ENCODE data around the gene EDN3.
"Not testable (repeated sequence)": the region's sequence is repeated elsewhere in the genome, so short reads cannot be mapped to it uniquely, and the experiment has no call there.

The EDN3 gene

GRCh38 chr20:59358793-59359192 lies 58.4 kb downstream of the EDN3 start:
- not testable (repeated sequence) for H3K27me3 ChIP-seq (ENCODE audit: control insufficient read depth, insufficient read depth, low read length); H3K9me3 ChIP-seq (ENCODE audit: control insufficient read depth, insufficient read depth, low read length); H3K4me3 ChIP-seq (ENCODE audit: low read depth, low read length); H3K4me1 ChIP-seq (ENCODE audit: control insufficient read depth, insufficient read depth, low read length); H3K9ac ChIP-seq (ENCODE audit: low read depth, low read length); H3K36me3 ChIP-seq (ENCODE audit: control insufficient read depth, insufficient read depth, low read length)

- Histone ChIP-seq H3K36me3 (ENCODE audit: control insufficient read depth, insufficient read depth, low read length) (no peaks in the 10 kb centered on the region), H3K9ac (ENCODE audit: low read depth, low read length) (peak overlapping the region; percentile 54), H3K27me3 (ENCODE audit: control insufficient read depth, insufficient read depth, low read length) (no peaks in the 10 kb centered on the region), H3K4me3 (ENCODE audit: low read depth, low read length) (no peak overlapping the region), H3K9me3 (ENCODE audit: control insufficient read depth, insufficient read depth, low read length) (no peaks in the 10 kb centered on the region), H3K4me1 (ENCODE audit: control insufficient read depth, insufficient read depth, low read length) (peaks cover 2% of the 10 kb centered on the region)
These were observed 59.7 kb downstream of the EDN3 start for GRCh38 chr20:59359906-59360725.

- no peak overlapping the region for H3K4me3 ChIP-seq (ENCODE audit: low read depth, low read length)
- H3K9me3 ChIP-seq (ENCODE audit: control insufficient read depth, insufficient read depth, low read length): no peaks in the 10 kb centered on the region
- no peaks in the 10 kb centered on the region for H3K27me3 ChIP-seq (ENCODE audit: control insufficient read depth, insufficient read depth, low read length)
- H3K9ac ChIP-seq (ENCODE audit: low read depth, low read length): no peak overlapping the region
- H3K4me1 ChIP-seq (ENCODE audit: control insufficient read depth, insufficient read depth, low read length): peaks cover 2% of the 10 kb centered on the region
- H3K36me3 ChIP-seq (ENCODE audit: control insufficient read depth, insufficient read depth, low read length): no peaks in the 10 kb centered on the region
These were observed 60.5 kb downstream of the EDN3 start for GRCh38 chr20:59360934-59361333.

DNA sequence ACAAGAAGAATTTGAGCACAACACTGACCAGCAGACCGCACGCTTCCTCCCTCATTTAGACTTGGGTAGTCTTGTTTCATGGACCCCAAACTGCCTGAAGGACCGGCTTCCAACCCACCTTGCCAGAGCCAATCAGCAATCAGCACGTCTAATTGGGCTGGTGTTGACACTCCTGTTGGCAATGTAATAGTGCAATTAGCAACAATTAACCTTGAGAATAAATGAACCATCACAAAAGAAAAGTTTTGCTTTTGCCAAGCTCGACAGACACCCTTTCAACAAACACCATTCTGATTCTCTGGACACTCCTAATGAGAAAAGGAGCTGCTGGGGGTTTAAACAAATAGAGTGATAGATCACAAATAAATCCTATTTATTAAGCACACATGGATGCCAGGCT lies 61.0 kb downstream of the EDN3 start:
- Histone ChIP-seq H3K9me3 (ENCODE audit: control insufficient read depth, insufficient read depth, low read length) (no peaks in the 10 kb centered on the region), H3K9ac (ENCODE audit: low read depth, low read length) (no peak overlapping the region), H3K4me3 (ENCODE audit: low read depth, low read length) (no peak overlapping the region), H3K27me3 (ENCODE audit: control insufficient read depth, insufficient read depth, low read length) (no peaks in the 10 kb centered on the region), H3K36me3 (ENCODE audit: control insufficient read depth, insufficient read depth, low read length) (no peaks in the 10 kb centered on the region), H3K4me1 (ENCODE audit: control insufficient read depth, insufficient read depth, low read length) (peaks cover 2% of the 10 kb centered on the region)

DNA sequence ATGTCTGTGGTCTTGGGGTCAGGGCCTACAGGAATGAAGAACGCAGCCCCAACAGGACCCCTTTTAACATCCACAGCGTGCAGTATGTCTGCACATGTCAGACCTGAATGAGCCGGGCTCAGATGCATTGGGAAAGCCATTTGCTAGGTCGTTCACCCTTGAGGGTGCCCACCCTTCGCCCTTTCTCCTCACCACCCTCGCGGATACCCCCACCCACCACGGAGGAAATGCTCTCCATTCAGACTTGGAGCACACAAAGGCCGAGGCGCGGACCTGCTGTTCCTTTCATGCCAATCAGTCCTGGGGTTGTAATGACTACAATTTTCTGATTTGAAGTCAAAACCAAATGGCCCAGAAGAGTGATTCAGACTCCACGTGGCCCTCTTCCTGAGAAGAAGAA lies 62.7 kb downstream of the EDN3 start:
- no peak overlapping the region for H3K4me3 ChIP-seq (ENCODE audit: low read depth, low read length)
- no peak overlapping the region for H3K9ac ChIP-seq (ENCODE audit: low read depth, low read length)
- H3K36me3 ChIP-seq (ENCODE audit: control insufficient read depth, insufficient read depth, low read length): no peaks in the 10 kb centered on the region
- no peaks in the 10 kb centered on the region for H3K9me3 ChIP-seq (ENCODE audit: control insufficient read depth, insufficient read depth, low read length)
- peaks cover 2% of the 10 kb centered on the region for H3K4me1 ChIP-seq (ENCODE audit: control insufficient read depth, insufficient read depth, low read length)
- H3K27me3 ChIP-seq (ENCODE audit: control insufficient read depth, insufficient read depth, low read length): no peaks in the 10 kb centered on the region

- Histone ChIP-seq H3K4me3 (ENCODE audit: low read depth, low read length) (no peak overlapping the region), H3K27me3 (ENCODE audit: control insufficient read depth, insufficient read depth, low read length) (no peaks in the 10 kb centered on the region)
These were observed 64.2 kb downstream of the EDN3 start for GRCh38 chr20:59364611-59365010.

GRCh38 chr20:59365611-59366285 lies 65.3 kb downstream of the EDN3 start:
- peaks cover 2% of the 10 kb centered on the region for H3K4me1 ChIP-seq (ENCODE audit: control insufficient read depth, insufficient read depth, low read length)
- no peaks in the 10 kb centered on the region for H3K27me3 ChIP-seq (ENCODE audit: control insufficient read depth, insufficient read depth, low read length)
- H3K9ac ChIP-seq (ENCODE audit: low read depth, low read length): no peak overlapping the region
- H3K36me3 ChIP-seq (ENCODE audit: control insufficient read depth, insufficient read depth, low read length): no peaks in the 10 kb centered on the region
- H3K9me3 ChIP-seq (ENCODE audit: control insufficient read depth, insufficient read depth, low read length): no peaks in the 10 kb centered on the region
- H3K4me3 ChIP-seq (ENCODE audit: low read depth, low read length): no peak overlapping the region

More at GRCh38 chr20:59364611-59365010, 64.2 kb downstream of the EDN3 start:
- Histone ChIP-seq H3K4me1 (ENCODE audit: control insufficient read depth, insufficient read depth, low read length) (peaks cover 2% of the 10 kb centered on the region), H3K9ac (ENCODE audit: low read depth, low read length) (no peak overlapping the region), H3K36me3 (ENCODE audit: control insufficient read depth, insufficient read depth, low read length) (no peaks in the 10 kb centered on the region), H3K9me3 (ENCODE audit: control insufficient read depth, insufficient read depth, low read length) (no peaks in the 10 kb centered on the region)

- H3K9ac ChIP-seq (ENCODE audit: low read depth, low read length): no peak overlapping the region
- no peaks in the 10 kb centered on the region for H3K27me3 ChIP-seq (ENCODE audit: control insufficient read depth, insufficient read depth, low read length)
- no peaks in the 10 kb centered on the region for H3K36me3 ChIP-seq (ENCODE audit: control insufficient read depth, insufficient read depth, low read length)
- H3K4me1 ChIP-seq (ENCODE audit: control insufficient read depth, insufficient read depth, low read length): no peaks in the 10 kb centered on the region
- H3K9me3 ChIP-seq (ENCODE audit: control insufficient read depth, insufficient read depth, low read length): no peaks in the 10 kb centered on the region
- no peak overlapping the region for H3K4me3 ChIP-seq (ENCODE audit: low read depth, low read length)
These were observed 71.0 kb downstream of the EDN3 start for GRCh38 chr20:59371431-59371830.

- no peaks in the 10 kb centered on the region for H3K4me1 ChIP-seq (ENCODE audit: control insufficient read depth, insufficient read depth, low read length)
These were observed 73.8 kb downstream of the EDN3 start for GRCh38 chr20:59374261-59374660.

DNA sequence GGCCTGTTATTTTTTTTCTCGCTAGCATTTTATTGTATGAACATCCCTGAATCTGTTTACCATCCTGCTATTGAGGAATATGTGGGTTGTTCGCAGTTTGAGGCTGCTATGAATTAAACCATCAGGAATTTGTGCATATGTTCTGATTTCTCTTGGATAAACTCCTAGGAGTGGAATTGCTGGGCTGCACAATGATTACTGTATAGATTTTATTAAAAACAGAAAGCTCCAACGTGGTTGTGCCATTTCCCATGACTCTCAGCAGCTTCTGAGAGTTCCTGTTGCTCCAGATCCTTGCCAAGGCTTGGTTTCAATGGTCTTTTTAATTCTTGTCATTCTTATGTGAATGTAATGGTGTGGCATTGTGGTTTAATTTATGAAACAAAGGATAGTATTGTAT lies 75.1 kb downstream of the EDN3 start:
- Histone ChIP-seq H3K4me1 (ENCODE audit: control insufficient read depth, insufficient read depth, low read length) (no peaks in the 10 kb centered on the region), H3K36me3 (ENCODE audit: control insufficient read depth, insufficient read depth, low read length) (no peaks in the 10 kb centered on the region), H3K9ac (ENCODE audit: low read depth, low read length) (no peak overlapping the region), H3K27me3 (ENCODE audit: control insufficient read depth, insufficient read depth, low read length) (no peaks in the 10 kb centered on the region), H3K4me3 (ENCODE audit: low read depth, low read length) (no peak overlapping the region), H3K9me3 (ENCODE audit: control insufficient read depth, insufficient read depth, low read length) (no peaks in the 10 kb centered on the region)

More at GRCh38 chr20:59374261-59374660, 73.8 kb downstream of the EDN3 start:
- no peak overlapping the region for H3K4me3 ChIP-seq (ENCODE audit: low read depth, low read length)
- no peaks in the 10 kb centered on the region for H3K36me3 ChIP-seq (ENCODE audit: control insufficient read depth, insufficient read depth, low read length)
- H3K9ac ChIP-seq (ENCODE audit: low read depth, low read length): no peak overlapping the region
- no peaks in the 10 kb centered on the region for H3K9me3 ChIP-seq (ENCODE audit: control insufficient read depth, insufficient read depth, low read length)
- H3K27me3 ChIP-seq (ENCODE audit: control insufficient read depth, insufficient read depth, low read length): no peaks in the 10 kb centered on the region

Measured in iPS-15b (cell line).